HG03575 (cell line): Measurements from ENCODE around the gene SLC5A4.
"Not testable (repeated sequence)": the region's sequence is repeated elsewhere in the genome, so short reads cannot be mapped to it uniquely, and the experiment has no call there.

Experiments
- ATAC-seq: cut with Tn5 transposase; IDR thresholded peaks from one replicate; pipeline ENCODE4 v1.9.1; 2021; ENCODE audit not compliant: unreplicated experiment, insufficient number of reproducible peaks, low FRiP score; ENCODE audit errors: extremely low read depth

Gene SLC5A4

DNA sequence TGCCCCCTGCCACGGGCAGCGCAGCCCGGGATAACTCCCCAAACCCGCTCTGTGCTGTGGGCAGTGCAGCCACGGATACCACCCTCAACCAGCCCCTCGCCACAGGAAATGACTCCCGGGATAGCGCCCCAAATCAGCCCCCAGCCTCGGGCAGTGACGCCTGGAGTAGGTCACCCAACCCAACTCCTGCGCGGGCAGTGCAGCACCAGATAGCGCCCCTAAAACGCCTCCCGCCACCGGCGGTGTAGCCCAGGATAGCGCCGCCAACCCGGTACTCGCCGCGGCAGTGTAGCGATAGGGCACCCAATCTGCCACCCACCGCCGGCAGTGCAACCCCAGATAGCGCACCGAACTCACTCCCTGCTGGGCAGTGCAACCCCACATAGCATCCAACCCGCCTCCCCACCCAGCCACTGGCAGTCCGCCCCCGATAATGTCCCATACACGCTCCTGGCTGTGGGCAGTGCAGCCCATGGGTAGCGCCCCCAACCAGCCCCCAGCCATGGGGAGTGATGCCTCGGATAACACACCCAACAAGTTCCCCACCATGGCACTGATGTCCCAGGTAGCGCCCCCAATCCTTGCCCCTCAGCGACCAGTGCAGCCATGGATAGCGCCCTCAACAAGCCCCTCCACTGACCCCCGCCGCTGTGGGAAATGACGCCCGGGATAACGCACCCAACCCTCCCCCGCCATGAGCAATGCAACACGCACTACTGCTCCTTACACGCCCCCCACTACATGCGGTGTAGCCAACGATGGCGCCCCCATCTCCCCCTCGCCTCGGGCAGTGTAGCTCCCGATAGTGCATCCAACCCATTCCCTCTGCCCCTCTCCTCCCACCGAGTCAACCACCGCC lies 51.7 kb downstream of the SLC5A4 start:
- ATAC-seq, result no peak

GRCh38 chr22:32202539-32203180 lies 52.5 kb downstream of the SLC5A4 start:
- no peak for ATAC-seq

GRCh38 chr22:32202161-32202538 lies 53.0 kb downstream of the SLC5A4 start:
- ATAC-seq, result no peak

GRCh38 chr22:32200752-32201151 lies 54.4 kb downstream of the SLC5A4 start:
- ATAC-seq, result no peak

DNA sequence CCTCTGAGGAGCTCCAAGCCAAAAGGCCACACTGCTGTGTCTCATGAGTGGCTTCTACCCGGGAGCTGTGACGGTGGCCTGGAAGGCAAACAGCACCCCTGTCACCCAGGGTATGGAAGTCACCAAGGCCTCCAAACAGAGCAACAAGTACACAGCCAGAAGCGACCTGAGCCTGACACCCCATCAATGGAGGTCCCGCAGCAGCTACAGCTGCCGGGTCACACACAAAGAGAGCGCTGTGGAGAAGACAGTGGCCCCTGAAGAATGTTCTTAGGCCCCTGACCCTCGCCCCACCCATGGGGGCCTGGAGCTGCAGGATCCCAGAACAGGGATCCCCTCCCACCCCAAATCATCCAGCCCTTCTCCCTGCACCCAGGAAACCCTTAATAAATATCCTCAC lies 55.2 kb downstream of the SLC5A4 start:
- ATAC-seq, result no peak

DNA sequence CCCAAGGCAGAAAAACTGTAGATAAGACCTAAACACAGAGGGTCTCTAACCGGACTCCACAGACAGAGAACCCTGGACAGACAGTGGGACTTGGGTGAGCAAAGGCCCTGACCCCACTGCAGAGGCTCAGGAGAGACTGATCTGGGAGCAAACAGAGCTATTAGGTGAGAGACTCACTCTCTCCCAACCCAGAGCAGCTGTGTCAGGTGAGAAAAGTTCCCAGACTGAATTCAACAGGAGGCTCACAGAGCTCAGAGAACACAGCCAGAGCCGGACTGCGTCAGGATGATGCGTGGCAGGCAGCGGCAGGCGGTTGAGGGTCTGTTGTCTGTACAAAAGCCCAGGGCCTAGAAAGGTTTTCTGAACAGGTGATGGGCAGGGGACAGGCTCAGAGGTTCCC lies 55.8 kb downstream of the SLC5A4 start:
- no peak for ATAC-seq

DNA sequence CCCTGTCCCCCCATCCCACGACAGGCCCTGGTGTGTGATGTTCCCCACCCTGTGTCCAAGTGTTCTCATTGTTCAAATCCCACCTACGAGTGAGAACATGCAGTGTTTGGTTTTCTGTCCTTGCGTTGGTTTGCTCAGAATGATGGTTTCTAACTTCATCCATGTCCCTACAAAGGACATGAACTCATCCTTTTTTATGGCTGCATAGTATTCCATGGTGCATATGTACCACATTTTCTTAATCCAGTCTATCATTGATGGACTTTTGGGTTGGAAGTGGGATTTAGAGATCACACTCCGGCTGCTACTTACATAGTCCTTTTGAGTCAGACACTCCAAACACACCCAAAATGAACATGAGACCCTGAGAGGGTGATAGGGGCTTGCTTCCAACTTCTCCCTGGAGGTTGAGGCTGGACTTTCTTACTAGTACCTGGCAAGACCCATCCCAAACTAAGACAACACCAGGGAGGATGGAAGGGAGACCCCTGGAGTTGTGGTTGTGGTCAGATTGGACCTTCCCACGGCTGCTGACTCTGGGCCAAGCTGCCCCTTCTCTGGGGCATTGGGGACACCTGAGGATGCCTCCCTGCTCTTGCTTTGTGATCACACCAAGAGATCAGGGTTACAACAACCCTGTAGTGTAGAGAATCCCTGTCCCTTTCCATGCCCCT lies 57.5 kb downstream of the SLC5A4 start:
- ATAC-seq, result not testable (repeated sequence)

- not testable (repeated sequence) for ATAC-seq
Observed at GRCh38 chr22:32195900-32196299, 59.2 kb downstream of the SLC5A4 start.

GRCh38 chr22:32193346-32193745 lies 61.8 kb downstream of the SLC5A4 start:
- not testable (repeated sequence) for ATAC-seq

GRCh38 chr22:32191021-32191420 lies 64.1 kb downstream of the SLC5A4 start:
- ATAC-seq, result not testable (repeated sequence)

GRCh38 chr22:32185821-32186220 lies 69.3 kb downstream of the SLC5A4 start:
- no peak for ATAC-seq

DNA sequence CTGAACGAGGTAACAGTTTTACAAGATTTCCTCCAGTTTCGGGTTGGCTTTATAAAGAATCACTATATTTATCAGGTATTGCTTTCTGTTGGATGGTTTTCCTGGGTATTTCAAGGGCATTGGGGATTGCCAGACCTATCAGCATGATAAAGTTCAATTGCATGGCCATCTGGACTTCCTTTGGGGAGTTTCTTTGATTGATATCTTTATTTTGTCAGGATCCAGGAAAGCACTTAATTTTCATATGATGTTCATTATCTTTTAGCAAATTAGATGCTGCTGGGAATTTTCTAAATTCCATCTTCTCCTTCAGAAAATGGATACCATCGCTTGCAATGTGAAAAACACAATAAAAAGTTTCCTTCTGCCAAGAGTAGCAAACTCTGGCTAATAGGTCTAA lies 71.5 kb downstream of the SLC5A4 start:
- ATAC-seq, result no peak

DNA sequence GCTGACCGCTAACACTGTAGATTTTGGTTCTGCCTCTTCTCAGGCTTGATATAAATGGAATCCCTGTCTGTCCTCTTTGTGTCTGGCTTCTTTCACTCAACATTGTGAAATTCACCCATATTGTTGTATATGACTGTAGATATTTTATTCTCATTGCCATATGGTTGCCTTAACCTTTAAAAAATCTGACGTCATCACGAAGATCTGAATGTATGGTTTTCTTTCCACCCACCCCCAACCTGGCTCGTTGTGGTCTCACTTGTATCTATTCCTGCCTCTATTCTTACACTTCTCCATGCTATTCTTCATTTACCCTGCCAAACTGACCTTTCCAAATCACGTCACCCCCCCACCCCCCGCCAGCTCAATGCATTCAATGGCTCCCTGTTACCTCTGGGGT lies 74.1 kb downstream of the SLC5A4 start:
- no peak for ATAC-seq

DNA sequence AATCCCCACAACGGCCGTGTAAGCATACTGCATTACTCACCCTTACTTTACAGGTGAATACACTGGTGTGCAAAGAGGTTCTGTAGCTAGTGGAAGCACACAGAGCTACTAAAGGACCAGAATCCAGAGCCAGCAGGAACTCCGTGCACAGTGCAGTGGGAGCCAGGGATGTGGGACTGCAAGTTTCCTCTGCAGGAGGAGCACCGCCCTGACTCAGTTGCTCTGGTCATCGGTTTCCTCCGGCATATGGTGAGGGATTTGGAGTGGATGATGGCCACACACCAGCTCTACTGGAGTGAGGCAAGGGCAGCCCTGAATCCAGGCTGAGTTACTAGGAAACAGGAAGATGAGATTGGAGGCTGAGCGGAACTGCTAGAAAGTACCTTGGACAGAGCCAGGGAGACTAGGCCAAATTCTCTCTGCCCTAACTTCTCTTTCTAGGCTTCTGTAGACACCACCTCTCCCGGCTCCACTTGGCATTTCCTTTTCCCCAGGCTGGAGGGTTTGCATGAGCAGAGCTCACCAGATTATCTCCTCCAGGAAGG lies 77.9 kb downstream of the SLC5A4 start:
- ATAC-seq, result no peak

DNA sequence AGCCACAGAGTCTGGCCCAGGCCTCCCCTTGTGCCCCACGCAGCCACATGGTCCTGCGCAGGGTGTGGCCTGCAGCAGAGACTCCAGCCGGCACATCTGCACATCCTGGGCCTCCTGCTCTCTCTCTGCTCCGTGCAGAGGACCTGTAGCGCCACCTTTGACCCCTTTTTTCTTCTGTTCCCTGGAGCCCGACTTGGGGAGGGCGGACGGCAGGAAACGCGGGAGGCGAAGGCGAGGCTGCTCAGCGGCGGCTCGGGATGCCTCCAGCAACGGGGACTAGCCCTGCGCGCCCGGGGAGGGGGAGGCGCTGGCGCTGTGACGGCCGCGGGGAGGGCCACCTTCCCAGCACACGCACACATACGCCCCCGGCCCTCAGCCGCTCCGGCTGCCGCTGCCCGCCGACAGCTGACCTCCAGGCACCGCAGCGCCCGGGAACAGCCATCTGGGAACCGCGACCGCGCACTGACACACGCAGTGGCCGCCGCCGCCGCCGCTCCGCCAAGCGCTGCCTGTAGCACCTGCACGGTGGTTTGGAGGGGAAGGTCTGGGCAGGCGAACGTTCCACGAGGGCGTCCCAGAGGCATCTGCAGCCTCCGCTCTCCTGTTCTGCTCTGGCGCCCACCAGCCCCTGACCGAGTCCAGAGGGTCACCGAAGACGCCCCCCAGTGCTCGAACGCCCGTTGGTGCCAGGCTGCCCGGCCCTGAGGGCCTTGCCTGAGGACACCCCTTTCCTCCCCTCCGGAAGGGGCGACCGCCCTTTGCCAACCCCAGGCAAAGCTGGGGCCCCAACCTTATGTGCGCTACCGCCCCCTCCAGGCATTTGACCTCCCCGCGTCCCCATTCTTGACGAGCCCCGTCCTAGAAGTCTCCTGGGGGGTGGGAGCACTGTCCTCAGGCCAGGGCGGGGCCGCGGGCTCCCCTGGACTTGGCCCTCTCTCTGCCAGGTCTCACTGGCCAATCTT lies 79.2 kb downstream of the SLC5A4 start:
- ATAC-seq, result no peak

GRCh38 chr22:32175115-32175514 lies 80.0 kb downstream of the SLC5A4 start:
- no peak for ATAC-seq
